Trophoblast cell (in vitro differentiated cells and primary cell): Measurements from ENCODE around the gene THBS2.

Experiments
- DNase-seq, 2 donors: peaks; one replicate each; pipeline ENCODE4 v3.0.0-alpha.2; 2016
- H2AFZ ChIP-seq: 2 replicates; pipeline ENCODE4 v1.6.1; 2013; ENCODE audit warnings: low read length, moderate library complexity, mild to moderate bottlenecking; ENCODE audit not compliant: insufficient read depth, poor library complexity
- H2AK5ac ChIP-seq: 2 replicates; pipeline ENCODE4 v1.6.1; 2013; ENCODE audit warnings: mild to moderate bottlenecking, low read length
- H2BK120ac ChIP-seq: 2 replicates; pipeline ENCODE4 v1.6.1; 2013; ENCODE audit warnings: low read length, mild to moderate bottlenecking, moderate library complexity; ENCODE audit not compliant: insufficient read depth, poor library complexity
- H2BK12ac ChIP-seq: 2 replicates; pipeline ENCODE4 v1.6.1; 2013; ENCODE audit warnings: mild to moderate bottlenecking, low read length, moderate library complexity
- H2BK5ac ChIP-seq: 2 replicates; pipeline ENCODE4 v1.6.1; 2013; ENCODE audit warnings: low read length, low read depth, moderate library complexity, mild to moderate bottlenecking; ENCODE audit not compliant: poor library complexity
- H3K14ac ChIP-seq: 2 replicates; pipeline ENCODE4 v1.6.1; 2013; ENCODE audit warnings: mild to moderate bottlenecking, low read length
- H3K18ac ChIP-seq: 2 replicates; pipeline ENCODE4 v1.6.1; 2013; ENCODE audit warnings: mild to moderate bottlenecking, low read length
- H3K23ac ChIP-seq: 2 replicates; pipeline ENCODE4 v1.6.1; 2013; ENCODE audit warnings: low read length
- H3K27ac ChIP-seq: 2 replicates; pipeline ENCODE4 v1.5.1; 2013; ENCODE audit warnings: low read depth, mild to moderate bottlenecking, inconsistent platforms, low read length, moderate library complexity
- H3K27me3 ChIP-seq: 2 replicates; pipeline ENCODE4 v1.6.1; 2013; ENCODE audit warnings: inconsistent platforms, mild to moderate bottlenecking, low read length, moderate library complexity; ENCODE audit not compliant: insufficient read depth
- H3K36me3 ChIP-seq, 2 experiments: 1 replicate in 1 of 2; 2 replicates in 1 of 2; pipeline ENCODE4 v1.6.1; 2013; ENCODE audit warnings: low read length in 2 of 2, mild to moderate bottlenecking in 2 of 2, moderate library complexity in 1 of 2; ENCODE audit not compliant: insufficient read depth in 2 of 2, control insufficient read depth in 1 of 2
- H3K4ac ChIP-seq: 2 replicates; pipeline ENCODE4 v1.6.1; 2013; ENCODE audit warnings: low read depth, mild to moderate bottlenecking, low read length, moderate library complexity
- H3K4me1 ChIP-seq, 2 experiments: 1 replicate in 1 of 2; 2 replicates in 1 of 2; pipeline ENCODE4 v1.6.1; 2013; ENCODE audit warnings: low read length in 2 of 2, mild to moderate bottlenecking in 2 of 2, moderate library complexity in 1 of 2; ENCODE audit not compliant: insufficient read depth in 2 of 2, control insufficient read depth in 1 of 2
- H3K4me2 ChIP-seq: 2 replicates; pipeline ENCODE4 v1.6.1; 2013; ENCODE audit warnings: inconsistent platforms, mild to moderate bottlenecking, low read length, moderate library complexity
- H3K4me3 ChIP-seq: 2 replicates; pipeline ENCODE4 v1.5.1; 2013; ENCODE audit warnings: mild to moderate bottlenecking, low read depth, low read length, inconsistent platforms
- H3K79me1 ChIP-seq: one replicate; pipeline ENCODE4 v1.6.1; 2013; ENCODE audit warnings: low read length
- H3K79me2 ChIP-seq: 2 replicates; pipeline ENCODE4 v1.6.1; 2013; ENCODE audit warnings: low read length, mild to moderate bottlenecking; ENCODE audit not compliant: control insufficient read depth, insufficient read depth, poor library complexity
- H3K9ac ChIP-seq: 2 replicates; pipeline ENCODE4 v1.6.1; 2013; ENCODE audit warnings: mild to moderate bottlenecking, low read length
- H3K9me3 ChIP-seq: 2 replicates; pipeline ENCODE4 v1.6.1; 2013; ENCODE audit warnings: low read depth, mild to moderate bottlenecking, control low read depth, inconsistent platforms, low read length; ENCODE audit not compliant: insufficient read depth
- H4K12ac ChIP-seq: 2 replicates; pipeline ENCODE4 v1.6.1; 2013; ENCODE audit warnings: low read depth, mild to moderate bottlenecking, low read length, moderate library complexity
- H4K8ac ChIP-seq: 2 replicates; pipeline ENCODE4 v1.6.1; 2013; ENCODE audit warnings: low read depth, mild to moderate bottlenecking, low read length, moderate library complexity
- H4K91ac ChIP-seq: one replicate; pipeline ENCODE4 v1.6.1; 2013; ENCODE audit warnings: low read depth, mild to moderate bottlenecking, low read length, moderate library complexity
- WGBS: extraction: QIAGEN DNeasy Blood & Tissue Kit; methylation state at CpG from one replicate; pipeline ENCODE4 v1.1.7; 2013; ENCODE audit warnings: missing lambda C conversion rate; ENCODE audit not compliant: insufficient read length, insufficient coverage; ENCODE audit errors: extremely low coverage; 5-methylcytosine and 5-hydroxymethylcytosine counted together

Gene THBS2

DNA sequence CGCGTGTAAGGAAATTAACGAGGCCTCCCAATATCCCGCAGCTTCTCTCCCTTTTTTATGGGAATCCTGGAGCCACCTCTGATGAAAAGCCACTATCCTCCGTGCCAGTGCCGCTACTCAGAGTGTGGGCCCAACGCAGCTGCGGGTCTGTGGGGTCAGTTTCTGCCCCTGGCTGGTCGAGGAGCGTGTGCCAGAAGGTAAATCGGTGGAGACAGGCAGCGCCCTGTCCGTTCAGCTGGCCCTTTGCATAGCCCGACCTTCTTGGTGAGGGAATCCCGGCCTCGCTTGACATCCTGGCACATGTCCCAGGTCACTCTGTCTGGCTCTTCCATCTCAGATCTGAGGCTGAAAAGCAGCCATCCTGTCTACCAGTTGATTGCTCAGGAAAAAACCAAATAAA is 4.6 kb downstream of the THBS2 start:
- no peak for DNase-seq
- WGBS, result no CpG with 5 or more reads among the region's 16 CpGs
- H3K14ac ChIP-seq, result no peak overlapping the region
- no peak overlapping the region for H3K23ac ChIP-seq
- no peak overlapping the region for H2AK5ac ChIP-seq
- H3K18ac ChIP-seq, result no peak overlapping the region
- H4K91ac ChIP-seq, result no peak overlapping the region
- no peak overlapping the region for H2BK120ac ChIP-seq
- H3K4ac ChIP-seq, result no peak overlapping the region
- H3K9me3 ChIP-seq, result peaks cover 16% of the 10 kb centered on the region
- H3K36me3 ChIP-seq, result no peaks in the 10 kb centered on the region
- no peak overlapping the region for H2BK12ac ChIP-seq
- no peak overlapping the region for H2AFZ ChIP-seq
- no peak overlapping the region for H3K27ac ChIP-seq
- H3K4me2 ChIP-seq, result no peak overlapping the region
- H4K8ac ChIP-seq, result no peak overlapping the region
- H3K79me2 ChIP-seq, result no peaks in the 10 kb centered on the region
- H3K9ac ChIP-seq, result no peak overlapping the region
- H3K79me1 ChIP-seq, result no peaks in the 10 kb centered on the region
- no peaks in the 10 kb centered on the region for H3K4me1 ChIP-seq
- no peak overlapping the region for H4K12ac ChIP-seq
- H3K27me3 ChIP-seq, result peaks cover 20% of the 10 kb centered on the region
- no peak overlapping the region for H2BK5ac ChIP-seq
- H3K4me3 ChIP-seq, result no peak overlapping the region

DNA sequence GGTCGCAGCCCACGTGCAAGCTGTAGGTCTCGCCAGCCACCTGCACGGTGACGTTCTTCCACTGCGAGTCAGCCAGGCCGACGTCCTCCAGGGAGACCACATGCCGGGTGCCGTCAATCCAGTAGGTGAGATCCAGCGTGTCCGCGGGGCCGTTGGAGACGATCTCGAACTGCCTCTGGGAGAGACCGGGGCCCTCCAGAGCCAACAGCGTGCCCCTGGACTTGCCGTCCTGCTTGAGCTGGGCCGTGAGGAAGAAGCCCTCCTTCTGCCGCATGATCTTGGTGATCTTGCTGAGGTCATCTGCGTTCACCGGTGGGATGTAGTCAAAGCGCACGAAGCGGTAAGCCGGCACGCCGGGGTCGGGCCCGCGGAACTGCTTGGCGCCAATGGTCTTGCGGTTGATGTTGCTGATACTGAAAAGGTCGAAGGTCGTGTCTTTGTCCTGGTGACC is 5.1 kb downstream of the THBS2 start:
- Histone ChIP-seq H3K4me2 (no peak overlapping the region), H3K23ac (no peak overlapping the region), H2AFZ (no peak overlapping the region), H3K27me3 (peaks cover 16% of the 10 kb centered on the region), H4K8ac (no peak overlapping the region), H3K14ac (no peak overlapping the region), H3K9me3 (peaks cover 13% of the 10 kb centered on the region), H3K36me3 (no peaks in the 10 kb centered on the region), H4K91ac (no peak overlapping the region), H2BK5ac (no peak overlapping the region), H3K9ac (no peak overlapping the region), H3K79me2 (no peaks in the 10 kb centered on the region), H3K4ac (no peak overlapping the region), H2BK120ac (no peak overlapping the region), H3K18ac (no peak overlapping the region), H3K27ac (no peak overlapping the region), H3K79me1 (no peaks in the 10 kb centered on the region), H2AK5ac (no peak overlapping the region), H4K12ac (no peak overlapping the region), H2BK12ac (no peak overlapping the region), H3K4me1 (no peaks in the 10 kb centered on the region), H3K4me3 (no peak overlapping the region)
- no peak for DNase-seq
- WGBS, result no CpG with 5 or more reads among the region's 36 CpGs

DNA sequence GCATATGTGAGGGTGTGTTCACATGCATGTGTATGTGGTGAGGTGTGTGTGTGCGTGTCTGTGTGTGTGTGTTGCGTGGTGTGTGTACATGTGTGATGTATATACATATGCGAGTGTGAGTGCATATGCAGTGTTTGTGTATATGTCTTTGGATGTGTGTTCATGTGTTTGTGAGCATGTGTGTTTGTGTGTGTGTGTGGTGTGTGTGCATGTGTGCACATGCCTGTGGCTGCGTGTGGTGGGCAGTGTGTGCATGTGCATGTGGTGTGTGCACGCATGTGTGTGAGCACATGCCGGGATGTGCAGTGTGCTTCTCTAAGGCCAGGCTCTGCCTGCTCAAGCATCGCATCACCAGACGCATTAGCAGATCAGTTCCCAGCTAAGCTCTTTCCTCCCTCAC is 5.7 kb downstream of the THBS2 start:
- H4K91ac ChIP-seq, result no peak overlapping the region
- peaks cover 14% of the 10 kb centered on the region for H3K9me3 ChIP-seq
- no peak overlapping the region for H2BK12ac ChIP-seq
- DNase-seq, result no peak
- H3K4me3 ChIP-seq, result peak overlapping the region; percentile 42
- no peak overlapping the region for H3K9ac ChIP-seq
- H3K79me2 ChIP-seq, result no peaks in the 10 kb centered on the region
- no peaks in the 10 kb centered on the region for H3K4me1 ChIP-seq
- no peak overlapping the region for H3K4ac ChIP-seq
- H3K27me3 ChIP-seq, result peaks cover 13% of the 10 kb centered on the region
- no peak overlapping the region for H2BK120ac ChIP-seq
- H3K23ac ChIP-seq, result no peak overlapping the region
- no peak overlapping the region for H4K8ac ChIP-seq
- H3K4me2 ChIP-seq, result no peak overlapping the region
- no CpG with 5 or more reads among the region's 8 CpGs for WGBS
- H4K12ac ChIP-seq, result no peak overlapping the region
- H2AK5ac ChIP-seq, result no peak overlapping the region
- H3K27ac ChIP-seq, result no peak overlapping the region
- H3K36me3 ChIP-seq, result no peaks in the 10 kb centered on the region
- H3K18ac ChIP-seq, result no peak overlapping the region
- no peak overlapping the region for H2AFZ ChIP-seq
- H3K79me1 ChIP-seq, result no peaks in the 10 kb centered on the region
- no peak overlapping the region for H3K14ac ChIP-seq
- no peak overlapping the region for H2BK5ac ChIP-seq

DNA sequence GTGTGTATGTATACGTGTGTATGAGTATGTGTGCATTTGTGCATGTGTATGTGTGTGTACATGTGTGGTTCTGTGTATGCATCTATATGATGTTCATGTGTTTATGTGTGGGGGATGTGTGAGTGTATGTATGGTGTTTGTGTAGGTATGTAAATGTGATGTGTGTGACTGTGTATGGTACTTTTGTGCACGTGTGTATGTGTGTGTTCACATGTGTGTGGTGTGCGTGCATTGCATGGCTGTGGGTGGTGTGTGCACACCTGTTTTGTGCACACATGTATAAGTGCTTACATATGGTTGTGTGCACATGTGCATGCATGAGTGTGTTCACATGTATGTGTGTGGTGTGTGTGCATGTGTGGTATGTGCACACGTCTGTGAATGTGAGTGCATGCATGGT is 6.2 kb downstream of the THBS2 start:
- Histone ChIP-seq H4K12ac (no peak overlapping the region), H3K14ac (no peak overlapping the region), H3K79me2 (no peaks in the 10 kb centered on the region), H3K36me3 (no peaks in the 10 kb centered on the region), H2AK5ac (no peak overlapping the region), H3K9ac (no peak overlapping the region), H3K4me1 (no peaks in the 10 kb centered on the region), H3K27me3 (peaks cover 8% of the 10 kb centered on the region), H4K8ac (no peak overlapping the region), H3K4me3 (peak overlapping the region; percentile 18), H2BK12ac (no peak overlapping the region), H3K27ac (no peak overlapping the region), H2AFZ (no peak overlapping the region), H3K4me2 (no peak overlapping the region), H3K79me1 (no peaks in the 10 kb centered on the region), H3K4ac (no peak overlapping the region), H2BK5ac (no peak overlapping the region), H4K91ac (no peak overlapping the region), H3K9me3 (peaks cover 16% of the 10 kb centered on the region), H2BK120ac (no peak overlapping the region), H3K23ac (no peak overlapping the region), H3K18ac (no peak overlapping the region)
- no peak for DNase-seq
- WGBS, result no CpG with 5 or more reads among the region's 4 CpGs
